PC-3 (cell line): ENCODE data around the gene RAMP1. TPM values are rescaled to one million over a fixed set of nuclear protein-coding genes. Genes with fewer than 3 reads are reported as not detected.
A peak's percentile ranks its signal among the peaks of the same experiment; 100 is the strongest.

ENCODE experiments used
- ATAC-seq: fragments of 200-7000 bp; cut with Tn5 transposase; 2 replicates; pipeline ENCODE4 v1.9.1; 2020; ENCODE audit warnings: mild to moderate bottlenecking, moderate library complexity
- BruUV-seq: library from RNA; stranded (reverse); fragments of 400-500 nt; replicated peaks from 2 replicates; lab custom pipeline; 2021; lab: Mats Ljungman, UMichigan
- CTCF ChIA-PET: fragments of 300-600 bp; sonication (Branson Sonifier 250); formaldehyde crosslinking; loops from one replicate; lab custom pipeline; 2022; ENCODE audit warnings: antibody characterized with exemption; lab: Charles Lee
- POLR2A ChIA-PET: fragments of 300-600 bp; sonication (Branson Sonifier 250); formaldehyde crosslinking; loops from one replicate; lab custom pipeline; 2022; ENCODE audit warnings: antibody characterized with exemption; ENCODE audit not compliant: unreplicated experiment; lab: Charles Lee
- DNase-seq: peaks from one replicate; pipeline ENCODE4 v3.0.0-alpha.2; 2015
- H2AFZ ChIP-seq: fragments of 300-600 bp; sonication (generic); 2 replicates; pipeline ENCODE4 v1.6.0; 2016; ENCODE audit warnings: antibody characterized with exemption, low read length
- H3F3A ChIP-seq: fragments of 300-600 bp; sonication (generic); one replicate; pipeline ENCODE4 v1.6.0; 2017; ENCODE audit warnings: antibody characterized with exemption, low read length, control low read depth, mild to moderate bottlenecking; ENCODE audit not compliant: unreplicated experiment
- H3K27ac ChIP-seq: fragments of 300-600 bp; sonication (generic); 2 replicates; pipeline ENCODE4 v1.5.1; 2016; ENCODE audit warnings: mild to moderate bottlenecking, low read length
- H3K27me3 ChIP-seq: fragments of 300-600 bp; sonication (generic); 2 replicates; pipeline ENCODE4 v1.6.1; 2016; ENCODE audit warnings: low read length, mixed read lengths
- H3K36me3 ChIP-seq: fragments of 300-600 bp; sonication (generic); 2 replicates; pipeline ENCODE4 v1.6.1; 2016; ENCODE audit warnings: low read depth, mixed run types, low read length, mixed read lengths
- H3K4me1 ChIP-seq: fragments of 300-600 bp; sonication (generic); 2 replicates; pipeline ENCODE4 v1.5.1; 2016; ENCODE audit warnings: low read length; ENCODE audit not compliant: insufficient read depth
- H3K4me2 ChIP-seq: fragments of 300-600 bp; sonication (generic); 2 replicates; pipeline ENCODE4 v1.6.0; 2016; ENCODE audit warnings: low read length
- H3K4me3 ChIP-seq: fragments of 300-600 bp; sonication (generic); 2 replicates; pipeline ENCODE4 v1.5.1; 2016; ENCODE audit warnings: mild to moderate bottlenecking, low read length, mixed read lengths
- H3K79me2 ChIP-seq: fragments of 300-600 bp; sonication (generic); 2 replicates; pipeline ENCODE4 v1.6.1; 2017; ENCODE audit warnings: low read length, mixed read lengths
- H3K9ac ChIP-seq: fragments of 300-600 bp; sonication (generic); 2 replicates; pipeline ENCODE4 v1.6.0; 2016; ENCODE audit warnings: mild to moderate bottlenecking, low read length
- H3K9me2 ChIP-seq: fragments of 300-600 bp; sonication (generic); replicated peaks from 2 replicates; pipeline ENCODE4 v1.6.1; 2016; ENCODE audit warnings: mixed run types, low read length, mixed read lengths
- H3K9me3 ChIP-seq: fragments of 300-600 bp; sonication (generic); 2 replicates; pipeline ENCODE4 v1.6.1; 2016; ENCODE audit warnings: low read length, mixed read lengths
- H4K20me1 ChIP-seq: fragments of 300-600 bp; sonication (generic); 2 replicates; pipeline ENCODE4 v1.6.1; 2016; ENCODE audit warnings: low read length, mixed read lengths
- CTCF ChIP-seq: fragments of 300-600 bp; sonication (generic); conservative IDR thresholded peaks from 2 replicates; pipeline ENCODE4 v1.5.1; 2017; ENCODE audit warnings: antibody characterized with exemption, low read depth, mild to moderate bottlenecking, low read length
- EZH2 ChIP-seq: fragments of 300-600 bp; sonication (generic); IDR thresholded peaks from one replicate; pipeline ENCODE4 v1.6.1; 2017; ENCODE audit warnings: antibody characterized with exemption, mild to moderate bottlenecking, low read length; ENCODE audit not compliant: unreplicated experiment
- EZH2phosphoT487 ChIP-seq: fragments of 300-600 bp; sonication (generic); IDR thresholded peaks from 2 replicates; pipeline ENCODE4 v1.6.1; 2018; ENCODE audit warnings: mild to moderate bottlenecking, antibody characterized with exemption, low read length, borderline replicate concordance
- intact Hi-C: fragments of 100-400 bp; cut with micrococcal nuclease; formaldehyde crosslinking; loops from 2 replicates; pipeline ENCODE4 v1.9.0; 2023
- total RNA-seq: library from RNA; depleted of rRNA; stranded (reverse); fragments of >200 nt; gene quantifications from 2 replicates; pipeline ENCODE4 v1.2.3, GENCODE V29; 2014

RAMP1 gene
- total RNA-seq, 1 experiment from 2014 or later = 210 TPM

DNA sequence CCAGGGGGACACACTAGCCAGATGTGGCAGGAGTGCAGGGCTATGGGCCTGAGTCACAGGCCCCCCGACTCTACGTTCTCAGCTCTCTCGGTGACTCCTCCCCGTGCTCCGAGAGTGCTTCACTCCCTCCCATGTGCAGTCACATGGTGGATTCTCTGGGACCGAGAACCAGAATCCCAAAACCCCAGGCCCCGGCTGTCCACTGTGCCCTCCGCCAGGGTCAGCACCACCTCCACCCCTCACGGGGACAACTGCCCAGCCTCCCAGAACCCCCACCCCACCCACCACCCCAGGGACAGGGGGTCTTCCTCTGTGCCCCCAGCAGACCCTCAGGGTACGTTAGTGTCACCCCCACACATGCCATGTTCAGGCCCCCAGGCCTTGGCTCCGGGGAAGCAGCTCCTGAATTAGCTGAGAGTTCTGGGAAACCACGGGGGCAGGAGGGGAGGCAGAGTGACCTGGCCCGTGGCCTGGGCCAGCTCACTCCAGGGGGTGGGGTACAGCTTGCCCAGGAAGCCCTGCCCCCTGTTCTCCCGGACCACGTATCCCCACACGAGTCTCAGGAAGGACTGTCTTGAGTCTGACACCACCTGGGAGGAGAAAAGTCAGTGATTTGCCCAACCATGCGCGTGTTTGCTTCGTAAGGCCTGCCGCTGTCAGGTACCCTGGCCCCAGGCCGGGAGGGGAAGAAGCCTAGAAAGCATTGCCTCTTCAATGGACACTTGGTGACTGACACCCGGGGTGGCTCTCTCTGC, 4.4 kb downstream of the RAMP1 start:
- H3K36me3 ChIP-seq = no peaks in the 10 kb centered on the region
- H3F3A ChIP-seq = no peaks in the 10 kb centered on the region
- no peak overlapping the region; the same call in 1 of the 2 replicates for H3K9ac ChIP-seq
- ATAC-seq (no peak), DNase-seq (no peak)
- no peak overlapping the region for H2AFZ ChIP-seq
- no peaks in the 10 kb centered on the region for H3K9me3 ChIP-seq
- H3K27me3 ChIP-seq = no peaks in the 10 kb centered on the region
- peak overlapping the region; percentile 88 for H3K27ac ChIP-seq
- intact Hi-C loops = loop anchor here (5.0 kb wide), 1 partner anchor 198 kb away; the partner anchor contains the start of gene SCLY
- no TSS peak for BruUV-seq
- no peaks in the 10 kb centered on the region for H4K20me1 ChIP-seq
- H3K4me3 ChIP-seq = no peak overlapping the region
- ChIA-PET CTCF (no interaction called here), POLR2A (no interaction called here)
- no peak for TF ChIP-seq CTCF
- TF ChIP-seq EZH2phosphoT487 = no peak
- no peak for TF ChIP-seq EZH2
- no peaks in the 10 kb centered on the region for H3K9me2 ChIP-seq
- peak overlapping the region; percentile 56; the same call in 1 of the 2 replicates for H3K4me2 ChIP-seq
- peaks cover 84% of the 10 kb centered on the region for H3K79me2 ChIP-seq
- peaks cover 74% of the 10 kb centered on the region for H3K4me1 ChIP-seq

DNA sequence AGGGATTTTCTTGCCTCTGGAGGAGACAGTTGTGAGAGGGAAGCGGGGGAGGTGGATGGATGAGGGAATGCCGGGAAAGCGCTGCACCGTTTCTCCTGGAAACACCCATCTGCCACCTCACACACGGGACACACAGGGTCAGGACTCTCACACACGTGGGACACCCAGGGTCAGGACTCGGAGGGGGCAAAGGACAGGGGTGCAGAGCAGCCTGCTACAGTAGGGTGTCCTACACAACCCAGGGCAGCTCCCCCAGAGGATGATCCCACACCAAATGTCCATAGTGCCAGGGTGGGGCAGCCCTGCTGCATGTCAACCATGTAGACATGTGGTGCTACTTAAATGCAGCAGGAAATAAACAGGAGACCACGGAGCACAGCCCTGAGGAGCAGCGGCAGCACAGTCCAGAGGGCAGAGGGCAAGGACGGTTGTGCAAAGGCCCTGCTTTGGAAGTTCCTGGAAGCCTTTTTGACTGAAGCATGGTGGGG, 5.1 kb downstream of the RAMP1 start:
- no peak for ATAC-seq
- no TSS peak for BruUV-seq
- Histone ChIP-seq H3K9me2 (no peaks in the 10 kb centered on the region), H3K9ac (peak overlapping the region; percentile 34), H2AFZ (0 out of 2 replicates have a peak overlapping the region, but pooled peaks have one; percentile 12), H3K27me3 (no peaks in the 10 kb centered on the region), H3K4me2 (peak overlapping the region; percentile 56), H3K27ac (peak overlapping the region; percentile 88), H3K79me2 (peaks cover 87% of the 10 kb centered on the region), H3K4me1 (peaks cover 71% of the 10 kb centered on the region), H4K20me1 (no peaks in the 10 kb centered on the region), H3K36me3 (no peaks in the 10 kb centered on the region), H3F3A (no peaks in the 10 kb centered on the region), H3K4me3 (no peak overlapping the region), H3K9me3 (no peaks in the 10 kb centered on the region)
- intact Hi-C loops = loop anchor here (5.0 kb wide), 1 partner anchor 198 kb away; the partner anchor contains the start of gene SCLY
- ChIA-PET POLR2A (interaction anchor here (0.7 kb wide), 1 partner anchor 100 kb away, joined by 12 read pairs; no protein-coding TSS in a partner anchor), CTCF (interaction anchor here (0.6 kb wide), 1 partner anchor 456 kb away, joined by 5 read pairs; no protein-coding TSS in a partner anchor)
- peak; percentile 6 for DNase-seq
- TF ChIP-seq EZH2phosphoT487 (no peak), CTCF (no peak), EZH2 (no peak)
